SK-MEL-5 (cell line): ENCODE results near the gene TEX264. TPM values are rescaled to one million over a fixed set of nuclear protein-coding genes. Genes with fewer than 3 reads are reported as not detected.
A peak's percentile ranks its signal among the peaks of the same experiment; 100 is the strongest.

Source experiments
- DNase-seq: peaks from one replicate; pipeline ENCODE4 v3.0.0-alpha.2; 2016; ENCODE audit warnings: low read depth, low spot score
- in situ Hi-C: cut with HindIII; loops from 2 replicates; pipeline ENCODE4 v1.10.0; 2016; ENCODE audit warnings: low sequenced_read_pairs, high pct_unique_total_duplicates, low pct_unique_long_range_greater_than_20kb
- total RNA-seq: library from RNA; depleted of rRNA; stranded (reverse); fragments of >200 nt; shearing (Covaris generic); gene quantifications from 2 replicates; pipeline ENCODE4 v1.2.3, GENCODE V29; 2014

Gene TEX264
- total RNA-seq, 1 experiment from 2014 or later, result 107 TPM

- no peak for DNase-seq
- in situ Hi-C loops, result no loop called here
Measured at GRCh38 chr3:51686056-51686455, 15.0 kb downstream of the TEX264 start.

- in situ Hi-C loops, result no loop called here
- DNase-seq, result peak; percentile 55
Measured at GRCh38 chr3:51686512-51687215, 15.6 kb downstream of the TEX264 start.

- no peak for DNase-seq
- in situ Hi-C loops, result no loop called here
Measured at GRCh38 chr3:51687431-51688205, 16.6 kb downstream of the TEX264 start.

- in situ Hi-C loops, result no loop called here
Measured at GRCh38 chr3:51688206-51688600, 17.2 kb downstream of the TEX264 start.

GRCh38 chr3:51691021-51691420 lies 20.0 kb downstream of the TEX264 start:
- DNase-seq, result no peak
- in situ Hi-C loops, result no loop called here

More at GRCh38 chr3:51688206-51688600, 17.2 kb downstream of the TEX264 start:
- no peak for DNase-seq

GRCh38 chr3:51691949-51692348 lies 20.9 kb downstream of the TEX264 start:
- in situ Hi-C loops, result no loop called here

GRCh38 chr3:51692980-51693395 lies 21.9 kb downstream of the TEX264 start:
- in situ Hi-C loops, result no loop called here
- DNase-seq, result no peak

More at GRCh38 chr3:51691949-51692348, 20.9 kb downstream of the TEX264 start:
- DNase-seq, result no peak

- in situ Hi-C loops, result no loop called here
- DNase-seq, result no peak
Measured at GRCh38 chr3:51696954-51697353, 25.9 kb downstream of the TEX264 start.

- in situ Hi-C loops, result no loop called here
- no peak for DNase-seq
Measured at GRCh38 chr3:51698209-51698608, 27.2 kb downstream of the TEX264 start.

GRCh38 chr3:51700403-51700802 lies 29.4 kb downstream of the TEX264 start:
- in situ Hi-C loops, result no loop called here

GRCh38 chr3:51702156-51702555 lies 31.1 kb downstream of the TEX264 start:
- no peak for DNase-seq

More at GRCh38 chr3:51700403-51700802, 29.4 kb downstream of the TEX264 start:
- DNase-seq, result no peak

GRCh38 chr3:51703068-51703760 lies 32.2 kb downstream of the TEX264 start:
- DNase-seq, result no peak
- in situ Hi-C loops, result no loop called here

More at GRCh38 chr3:51702156-51702555, 31.1 kb downstream of the TEX264 start:
- in situ Hi-C loops, result no loop called here

- in situ Hi-C loops, result no loop called here
Measured at GRCh38 chr3:51703761-51704510, 32.9 kb downstream of the TEX264 start.

GRCh38 chr3:51704511-51704950 lies 33.5 kb downstream of the TEX264 start:
- in situ Hi-C loops, result no loop called here
- no peak for DNase-seq

More at GRCh38 chr3:51703761-51704510, 32.9 kb downstream of the TEX264 start:
- DNase-seq, result no peak

- in situ Hi-C loops, result no loop called here
- DNase-seq, result no peak
Measured at GRCh38 chr3:51705276-51706020, 34.4 kb downstream of the TEX264 start.

GRCh38 chr3:51706021-51706485 lies 35.0 kb downstream of the TEX264 start:
- DNase-seq, result no peak
- in situ Hi-C loops, result no loop called here
